Subcutaneous abdominal adipose tissue (tissue), 5 donors: Measurements from ENCODE around the gene ITGB3.
A peak's percentile ranks its signal among the peaks of the same experiment; 100 is the strongest.

ENCODE experiments used
- H3K27ac ChIP-seq: one replicate; pipeline ENCODE4 v1.7.0; 2013; ENCODE audit warnings: low read depth, mild to moderate bottlenecking, inconsistent platforms, low read length, moderate library complexity
- H3K27me3 ChIP-seq, 5 donors: one replicate each; pipeline ENCODE4 v1.7.0; 2013; ENCODE audit warnings: low read length in 5 of 5, inconsistent platforms in 1 of 5; ENCODE audit not compliant: control insufficient read depth in 5 of 5, insufficient read depth in 4 of 5
- H3K36me3 ChIP-seq, 5 donors: one replicate each; pipeline ENCODE4 v1.7.0; 2013; ENCODE audit warnings: low read length in 5 of 5; ENCODE audit not compliant: control insufficient read depth in 5 of 5, insufficient read depth in 5 of 5
- H3K4me1 ChIP-seq, 5 donors: one replicate each; pipeline ENCODE4 v1.7.0; 2013; ENCODE audit warnings: low read length in 5 of 5, mild to moderate bottlenecking in 3 of 5, moderate library complexity in 1 of 5; ENCODE audit not compliant: control insufficient read depth in 5 of 5, insufficient read depth in 5 of 5
- H3K4me3 ChIP-seq, 5 donors: one replicate each; pipeline ENCODE4 v1.7.0; 2013; ENCODE audit warnings: low read length in 5 of 5, low read depth in 1 of 5
- H3K9ac ChIP-seq, 5 donors: one replicate each; pipeline ENCODE4 v1.7.0; 2013; ENCODE audit warnings: low read length in 5 of 5, mild to moderate bottlenecking in 4 of 5, moderate library complexity in 3 of 5
- H3K9me3 ChIP-seq, 5 donors: one replicate each; pipeline ENCODE4 v1.7.0; 2013; ENCODE audit warnings: low read length in 5 of 5; ENCODE audit not compliant: control insufficient read depth in 5 of 5
- donor health status: healthy.
- donor health status: healthy.
- donor health status: healthy.
- donor health status: healthy.
- donor health status: healthy.

Gene ITGB3

GRCh38 chr17:47320879-47321502 is 67.4 kb downstream of the ITGB3 start:
- H3K27ac ChIP-seq, result no peak overlapping the region
- no peaks in the 10 kb centered on the region for H3K27me3 ChIP-seq
- H3K4me1 ChIP-seq, result peaks cover 2 to 20% (median 14%) of the 10 kb centered on the region in 5 donors
- no peaks in the 10 kb centered on the region for H3K36me3 ChIP-seq
- H3K4me3 ChIP-seq, result no peak overlapping the region
- H3K9me3 ChIP-seq, result peaks cover 0 to 4% (median 0%) of the 10 kb centered on the region in 5 donors
- H3K9ac ChIP-seq, result no peak overlapping the region

GRCh38 chr17:47323382-47324223 is 70.0 kb downstream of the ITGB3 start, which contains the start of gene EFCAB13:
TSS of gene EFCAB13 (plus strand) at chr17:47323955. CDS start at chr17:47328354, 4,399 bp downstream.
- Histone ChIP-seq H3K4me3 (peak within 1 kb of the TSS; percentile 80 to 96 (median 83)), H3K36me3 (peaks cover 0 to 3% (median 0%) of the 10 kb centered on the region in 5 donors), H3K9ac (peak within 1 kb of the TSS; percentile 72 to 90 (median 89))

GRCh38 chr17:47324224-47325020 is 70.8 kb downstream of the ITGB3 start:
- H3K9ac ChIP-seq, result peak overlapping the region; percentile 72 to 89 (median 84)

More at GRCh38 chr17:47323382-47324223, 70.0 kb downstream of the ITGB3 start, which contains the start of gene EFCAB13:
- Histone ChIP-seq H3K27ac (peak within 1 kb of the TSS; percentile 96), H3K9me3 (peaks cover 0 to 4% (median 0%) of the 10 kb centered on the region in 5 donors), H3K4me1 (peaks cover 0 to 18% (median 12%) of the 10 kb centered on the region in 5 donors), H3K27me3 (no peaks in the 10 kb centered on the region)

GRCh38 chr17:47325176-47325575 is 71.5 kb downstream of the ITGB3 start:
- Histone ChIP-seq H3K4me1 (peaks cover 0 to 18% (median 12%) of the 10 kb centered on the region in 5 donors), H3K9me3 (peaks cover 0 to 4% (median 0%) of the 10 kb centered on the region in 5 donors), H3K36me3 (peaks cover 0 to 3% (median 0%) of the 10 kb centered on the region in 5 donors), H3K27me3 (no peaks in the 10 kb centered on the region), H3K27ac (no peak overlapping the region), H3K9ac (no peak overlapping the region), H3K4me3 (no peak overlapping the region)

More at GRCh38 chr17:47324224-47325020, 70.8 kb downstream of the ITGB3 start:
- peak overlapping the region; percentile 96 for H3K27ac ChIP-seq
- peak overlapping the region; percentile 80 to 96 (median 83) for H3K4me3 ChIP-seq
- peaks cover 0 to 4% (median 0%) of the 10 kb centered on the region in 5 donors for H3K9me3 ChIP-seq
- peaks cover 0 to 3% (median 0%) of the 10 kb centered on the region in 5 donors for H3K36me3 ChIP-seq
- H3K4me1 ChIP-seq, result peaks cover 0 to 18% (median 12%) of the 10 kb centered on the region in 5 donors
- no peaks in the 10 kb centered on the region for H3K27me3 ChIP-seq

GRCh38 chr17:47330548-47330947 is 76.9 kb downstream of the ITGB3 start:
- Histone ChIP-seq H3K9me3 (no peaks in the 10 kb centered on the region), H3K4me3 (no peak overlapping the region), H3K9ac (no peak overlapping the region), H3K4me1 (peaks cover 0 to 9% (median 0%) of the 10 kb centered on the region in 5 donors), H3K27ac (no peak overlapping the region), H3K36me3 (peaks cover 0 to 3% (median 0%) of the 10 kb centered on the region in 5 donors), H3K27me3 (no peaks in the 10 kb centered on the region)

GRCh38 chr17:47332287-47332686 is 78.7 kb downstream of the ITGB3 start:
- Histone ChIP-seq H3K9me3 (no peaks in the 10 kb centered on the region), H3K4me1 (peaks cover 0 to 12% (median 0%) of the 10 kb centered on the region in 5 donors), H3K9ac (no peak overlapping the region), H3K36me3 (peaks cover 0 to 7% (median 0%) of the 10 kb centered on the region in 5 donors), H3K27ac (no peak overlapping the region), H3K27me3 (no peaks in the 10 kb centered on the region), H3K4me3 (no peak overlapping the region)

- Histone ChIP-seq H3K9ac (no peak overlapping the region), H3K4me3 (no peak overlapping the region), H3K27ac (no peak overlapping the region), H3K9me3 (no peaks in the 10 kb centered on the region), H3K4me1 (peaks cover 0 to 12% (median 0%) of the 10 kb centered on the region in 5 donors), H3K27me3 (no peaks in the 10 kb centered on the region), H3K36me3 (peaks cover 0 to 4% (median 2%) of the 10 kb centered on the region in 5 donors)
Observed at GRCh38 chr17:47335101-47335936, 81.7 kb downstream of the ITGB3 start.

- Histone ChIP-seq H3K4me3 (no peak overlapping the region), H3K36me3 (peaks cover 0 to 11% (median 5%) of the 10 kb centered on the region in 5 donors), H3K9ac (no peak overlapping the region), H3K27ac (no peak overlapping the region), H3K9me3 (no peaks in the 10 kb centered on the region), H3K4me1 (peaks cover 0 to 12% (median 0%) of the 10 kb centered on the region in 5 donors), H3K27me3 (no peaks in the 10 kb centered on the region)
Observed at GRCh38 chr17:47338026-47338425, 84.4 kb downstream of the ITGB3 start.

GRCh38 chr17:47352848-47353247 is 99.2 kb downstream of the ITGB3 start:
- no peak overlapping the region for H3K4me3 ChIP-seq
- H3K9ac ChIP-seq, result no peak overlapping the region
- H3K9me3 ChIP-seq, result no peaks in the 10 kb centered on the region
- no peaks in the 10 kb centered on the region for H3K4me1 ChIP-seq
- no peaks in the 10 kb centered on the region for H3K27me3 ChIP-seq
- no peak overlapping the region for H3K27ac ChIP-seq
- peaks cover 0 to 2% (median 0%) of the 10 kb centered on the region in 5 donors for H3K36me3 ChIP-seq
